GM12864 (cell line): Measurements from ENCODE around the gene DSTYK.

ENCODE experiments used
- DNase-seq: peaks from one replicate; pipeline ENCODE4 v3.0.0-alpha.2; 2011; ENCODE audit warnings: low read depth
- H3K4me3 ChIP-seq: 2 replicates; pipeline ENCODE4 v1.5.1; 2011; ENCODE audit warnings: mild to moderate bottlenecking, low read depth, low read length, control low read depth
- TF ChIP-seq, protein P1 (sequence below): IDR thresholded peaks from 2 replicates; pipeline ENCODE4 v1.5.1; 2011; ENCODE audit warnings: low read depth, mild to moderate bottlenecking, moderate library complexity, low read length, control low read depth, inconsistent platforms; ENCODE audit errors: missing control alignments

DSTYK gene

DNA sequence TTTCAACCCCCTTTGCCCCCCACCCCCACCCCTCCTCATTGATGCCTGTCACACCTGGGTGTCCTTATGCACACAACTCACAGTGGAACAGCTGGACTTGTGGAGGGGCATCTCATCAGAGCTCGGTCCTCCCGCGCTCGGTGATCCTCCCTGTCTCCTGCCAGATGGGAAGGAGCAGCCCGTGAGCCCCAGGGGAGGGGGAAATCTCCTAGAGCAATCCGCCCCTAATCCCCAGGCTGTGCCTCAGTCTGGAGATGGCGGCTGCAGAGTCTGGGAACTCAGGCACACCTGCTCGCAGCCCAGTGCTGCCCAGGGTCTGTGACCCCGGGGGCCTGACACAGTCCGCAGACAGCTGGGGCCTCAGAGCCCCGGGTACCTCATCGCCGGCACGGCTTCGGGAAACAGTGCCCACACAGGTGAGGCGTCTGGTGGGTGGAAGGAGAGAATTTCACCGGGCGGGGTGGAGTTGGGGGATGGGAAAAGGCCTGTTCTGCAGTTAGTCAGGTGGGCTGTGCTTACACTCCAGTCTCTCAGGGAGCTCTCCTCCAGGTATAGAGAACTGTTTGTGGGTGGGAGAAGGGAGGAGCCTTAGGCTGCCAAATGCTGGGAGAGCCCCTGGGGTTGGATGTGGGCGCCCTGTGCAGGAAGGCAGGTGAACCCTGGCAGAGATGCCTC is 45.6 kb upstream of the DSTYK start:
- no peak overlapping the region for H3K4me3 ChIP-seq
- TF ChIP-seq, protein P1, sequence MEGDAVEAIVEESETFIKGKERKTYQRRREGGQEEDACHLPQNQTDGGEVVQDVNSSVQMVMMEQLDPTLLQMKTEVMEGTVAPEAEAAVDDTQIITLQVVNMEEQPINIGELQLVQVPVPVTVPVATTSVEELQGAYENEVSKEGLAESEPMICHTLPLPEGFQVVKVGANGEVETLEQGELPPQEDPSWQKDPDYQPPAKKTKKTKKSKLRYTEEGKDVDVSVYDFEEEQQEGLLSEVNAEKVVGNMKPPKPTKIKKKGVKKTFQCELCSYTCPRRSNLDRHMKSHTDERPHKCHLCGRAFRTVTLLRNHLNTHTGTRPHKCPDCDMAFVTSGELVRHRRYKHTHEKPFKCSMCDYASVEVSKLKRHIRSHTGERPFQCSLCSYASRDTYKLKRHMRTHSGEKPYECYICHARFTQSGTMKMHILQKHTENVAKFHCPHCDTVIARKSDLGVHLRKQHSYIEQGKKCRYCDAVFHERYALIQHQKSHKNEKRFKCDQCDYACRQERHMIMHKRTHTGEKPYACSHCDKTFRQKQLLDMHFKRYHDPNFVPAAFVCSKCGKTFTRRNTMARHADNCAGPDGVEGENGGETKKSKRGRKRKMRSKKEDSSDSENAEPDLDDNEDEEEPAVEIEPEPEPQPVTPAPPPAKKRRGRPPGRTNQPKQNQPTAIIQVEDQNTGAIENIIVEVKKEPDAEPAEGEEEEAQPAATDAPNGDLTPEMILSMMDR = no peak

DNA sequence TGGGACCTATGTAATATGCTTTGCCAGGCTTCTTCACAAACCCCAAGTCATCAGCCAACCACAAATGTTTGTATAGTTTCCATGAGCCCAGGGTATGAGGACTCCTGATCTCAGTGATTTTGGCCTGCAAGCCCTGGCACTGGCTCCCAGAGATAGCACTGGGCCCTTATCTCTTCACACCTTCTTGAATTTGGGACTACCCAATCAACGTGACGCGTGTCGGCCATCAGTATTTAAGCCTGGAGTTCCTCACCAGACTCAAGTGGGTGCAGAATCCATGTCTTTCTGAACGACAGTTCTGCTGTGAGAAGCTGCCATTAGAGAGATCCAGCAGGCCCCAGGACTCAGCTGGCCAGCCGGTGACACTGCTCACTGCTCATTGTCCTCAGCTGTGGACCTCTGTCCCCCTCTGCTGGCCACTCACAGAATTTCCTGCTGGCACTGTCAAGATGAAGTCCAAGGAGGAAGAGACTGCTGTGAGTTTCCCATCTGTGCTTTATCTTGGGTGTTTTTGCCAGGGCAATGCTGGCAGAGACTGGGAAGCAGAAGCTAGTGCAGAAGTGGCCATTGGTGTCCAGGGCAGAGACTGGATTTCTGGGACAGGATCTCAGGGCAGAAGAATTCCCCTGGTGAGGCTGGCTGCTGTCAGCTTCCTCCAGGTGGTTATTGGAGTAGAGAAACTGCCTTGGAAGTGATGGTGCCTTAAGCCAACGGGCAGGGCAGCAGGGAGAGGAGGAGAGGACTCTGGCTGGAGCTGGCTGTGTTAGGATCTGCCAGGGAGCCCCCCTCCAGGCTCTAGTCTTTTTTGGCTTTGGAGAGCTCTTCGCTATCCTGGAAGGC is 44.7 kb upstream of the DSTYK start:
- DNase-seq = peak; percentile 21
- TF ChIP-seq, protein P1 = peak; percentile 98

More for the DNA sequence above, 45.6 kb upstream of the DSTYK start:
- no peak for DNase-seq

DNA sequence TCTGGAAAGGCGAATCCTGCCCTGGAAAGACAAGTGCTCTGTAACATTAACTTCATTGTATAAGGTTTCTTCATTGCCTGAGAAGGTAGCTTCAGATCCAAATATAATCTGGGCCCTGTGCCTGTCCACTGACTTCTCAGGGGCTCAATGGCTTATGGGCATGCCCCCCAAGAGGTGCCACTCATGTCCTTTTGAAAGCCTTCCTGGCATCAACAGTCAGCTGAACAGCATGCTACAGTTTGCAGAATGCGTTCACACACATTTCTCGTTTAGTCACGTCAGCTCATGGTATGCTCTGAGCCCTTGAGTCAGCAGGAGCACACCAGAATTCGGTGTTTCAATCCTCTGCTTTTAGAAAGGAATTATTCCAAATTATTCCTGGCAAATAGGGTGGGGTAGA is 40.1 kb upstream of the DSTYK start:
- no peak for DNase-seq
- TF ChIP-seq, protein P1 = no peak
- H3K4me3 ChIP-seq = no peak overlapping the region

More for the DNA sequence above, 44.7 kb upstream of the DSTYK start:
- H3K4me3 ChIP-seq = no peak overlapping the region

DNA sequence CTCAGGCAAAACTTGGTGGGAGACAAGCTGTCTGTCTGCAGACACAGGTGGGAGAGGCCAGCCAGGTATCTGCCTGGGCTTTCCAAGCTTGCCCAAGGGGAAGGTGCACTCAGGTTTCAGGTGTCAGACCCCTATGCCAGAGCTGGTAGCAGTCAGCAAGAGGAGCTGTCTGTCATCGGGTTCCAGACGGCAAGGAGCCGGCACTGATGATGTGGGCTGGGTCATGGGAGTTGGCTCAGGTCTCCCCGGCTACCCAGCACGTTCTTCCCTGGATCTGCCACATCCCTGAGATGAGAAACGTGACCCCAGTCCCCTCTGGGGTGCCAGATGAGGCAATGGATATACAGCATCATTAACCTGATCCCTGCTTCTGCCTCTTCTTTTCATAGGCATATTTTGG is 39.2 kb upstream of the DSTYK start:
- TF ChIP-seq, protein P1 = no peak
- no peak overlapping the region for H3K4me3 ChIP-seq
- DNase-seq = no peak

DNA sequence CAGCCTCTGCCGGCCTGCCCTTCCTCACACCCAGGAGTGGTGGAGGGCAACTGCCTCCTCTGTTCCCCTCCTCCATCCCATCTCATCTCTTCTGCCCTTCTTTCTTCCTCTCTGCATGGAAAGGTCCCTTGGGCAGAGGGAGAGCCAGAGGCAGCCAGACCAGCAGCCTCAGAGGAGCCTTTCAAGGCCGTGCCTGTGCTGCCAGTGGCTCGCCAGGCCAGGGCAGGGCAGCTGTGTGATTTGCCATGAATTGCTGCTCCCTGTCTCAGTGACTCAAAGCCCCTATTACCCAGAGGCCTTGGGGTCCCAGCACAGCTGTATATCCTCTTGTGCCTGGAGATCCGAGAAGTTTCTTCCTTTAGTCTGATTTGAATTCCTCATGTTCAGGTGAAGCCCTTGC is 38.1 kb upstream of the DSTYK start:
- no peak overlapping the region for H3K4me3 ChIP-seq
- TF ChIP-seq, protein P1 = no peak
- DNase-seq = no peak

DNA sequence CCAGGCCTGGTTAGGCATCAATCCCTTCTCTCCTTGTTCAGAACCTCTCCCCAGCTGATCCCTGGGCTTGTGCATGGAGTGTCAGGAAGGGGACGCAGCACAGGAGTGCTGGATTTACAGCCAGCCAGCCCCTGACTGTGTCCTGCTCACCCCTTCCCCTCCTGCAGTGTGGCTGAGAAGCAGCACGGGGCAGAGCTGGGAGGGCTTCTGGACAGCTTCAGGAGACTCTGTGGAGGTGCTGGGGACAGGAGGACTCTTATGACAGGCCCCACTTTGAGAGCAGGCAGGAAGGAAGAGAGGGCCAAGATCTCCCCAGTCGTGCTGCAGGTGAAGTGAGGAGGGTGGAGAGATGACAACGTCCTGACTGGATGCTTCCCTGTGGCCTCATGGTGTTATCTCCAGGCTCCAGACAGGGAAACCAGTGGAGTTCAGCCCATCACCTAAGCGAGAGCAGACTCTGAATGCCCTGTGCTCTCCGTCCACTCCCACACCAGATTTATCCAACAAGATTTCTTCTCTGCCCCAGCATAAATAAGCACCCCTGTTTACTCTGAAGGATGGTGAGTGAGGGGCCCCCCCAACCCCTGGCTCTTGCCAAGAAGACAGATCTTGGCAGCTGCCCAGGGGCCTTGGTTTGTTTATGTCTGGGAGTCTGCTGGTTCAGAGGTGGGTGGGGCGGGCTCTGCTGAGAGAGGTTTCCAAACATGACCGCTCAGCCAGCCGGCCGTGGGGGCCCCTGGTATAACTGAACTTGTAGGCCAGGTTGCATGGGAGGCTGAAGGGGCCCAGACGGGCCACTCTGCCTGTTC is 37.5 kb upstream of the DSTYK start:
- H3K4me3 ChIP-seq = no peak overlapping the region
- no peak for DNase-seq
- TF ChIP-seq, protein P1 = no peak
